Measurements from ENCODE around the gene SLC16A12.

Gene SLC16A12

DNA sequence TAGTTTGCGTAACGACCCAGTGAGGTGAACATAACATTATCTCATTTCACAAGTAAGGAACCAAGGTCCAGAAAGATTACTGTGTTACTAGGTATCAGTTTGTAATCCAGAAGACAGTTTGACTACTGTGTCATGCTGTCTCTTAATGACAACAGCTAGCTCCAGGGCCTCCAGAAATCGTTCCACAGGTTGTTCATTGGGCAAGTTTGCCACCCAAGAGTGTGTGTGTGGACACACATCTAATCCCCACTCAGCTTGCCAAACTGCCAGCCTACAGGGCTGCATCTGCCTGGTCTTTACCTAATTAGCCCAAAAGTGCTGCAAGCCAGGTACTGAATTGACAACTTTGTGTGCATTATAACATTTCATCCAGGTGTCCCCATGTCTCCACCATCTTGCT lies 27.9 kb upstream of the SLC16A12 start:
- TF ChIP-seq, protein P1, sequence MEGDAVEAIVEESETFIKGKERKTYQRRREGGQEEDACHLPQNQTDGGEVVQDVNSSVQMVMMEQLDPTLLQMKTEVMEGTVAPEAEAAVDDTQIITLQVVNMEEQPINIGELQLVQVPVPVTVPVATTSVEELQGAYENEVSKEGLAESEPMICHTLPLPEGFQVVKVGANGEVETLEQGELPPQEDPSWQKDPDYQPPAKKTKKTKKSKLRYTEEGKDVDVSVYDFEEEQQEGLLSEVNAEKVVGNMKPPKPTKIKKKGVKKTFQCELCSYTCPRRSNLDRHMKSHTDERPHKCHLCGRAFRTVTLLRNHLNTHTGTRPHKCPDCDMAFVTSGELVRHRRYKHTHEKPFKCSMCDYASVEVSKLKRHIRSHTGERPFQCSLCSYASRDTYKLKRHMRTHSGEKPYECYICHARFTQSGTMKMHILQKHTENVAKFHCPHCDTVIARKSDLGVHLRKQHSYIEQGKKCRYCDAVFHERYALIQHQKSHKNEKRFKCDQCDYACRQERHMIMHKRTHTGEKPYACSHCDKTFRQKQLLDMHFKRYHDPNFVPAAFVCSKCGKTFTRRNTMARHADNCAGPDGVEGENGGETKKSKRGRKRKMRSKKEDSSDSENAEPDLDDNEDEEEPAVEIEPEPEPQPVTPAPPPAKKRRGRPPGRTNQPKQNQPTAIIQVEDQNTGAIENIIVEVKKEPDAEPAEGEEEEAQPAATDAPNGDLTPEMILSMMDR (IDR thresholded peaks at IDR 0.05; ENCODE audit: low read depth, low read length, missing control alignments) = no peak
- in situ Hi-C loops (cut with HindIII; ENCODE audit: low sequenced_read_pairs) = no loop called here
- no peak for DNase-seq (ENCODE audit: low read depth)
- H3K4me3 ChIP-seq (ENCODE audit: low read depth, low read length) = no peak overlapping the region

- H3K4me3 ChIP-seq (ENCODE audit: low read depth, low read length) = no peak overlapping the region
- in situ Hi-C loops (cut with HindIII; ENCODE audit: low sequenced_read_pairs) = no loop called here
- TF ChIP-seq, protein P1 (IDR thresholded peaks at IDR 0.05; ENCODE audit: low read depth, low read length, missing control alignments) = no peak
- DNase-seq (ENCODE audit: low read depth) = no peak
These were observed 21.2 kb upstream of the SLC16A12 start for GRCh38 chr10:89556600-89556999.

- TF ChIP-seq, protein P1 (IDR thresholded peaks at IDR 0.05; ENCODE audit: low read depth, low read length, missing control alignments) = peak; percentile 24
- H3K4me3 ChIP-seq (ENCODE audit: low read depth, low read length) = no peak overlapping the region
- in situ Hi-C loops (cut with HindIII; ENCODE audit: low sequenced_read_pairs) = no loop called here
- no peak for DNase-seq (ENCODE audit: low read depth)
These were observed 20.5 kb upstream of the SLC16A12 start for GRCh38 chr10:89555688-89556445.

- in situ Hi-C loops (cut with HindIII; ENCODE audit: low sequenced_read_pairs) = loop anchor here (5.0 kb wide), 1 partner anchor 92 kb away; no protein-coding TSS in a partner anchor
- TF ChIP-seq, protein P1 (IDR thresholded peaks at IDR 0.05; ENCODE audit: low read depth, low read length, missing control alignments) = no peak
- no peak overlapping the region for H3K4me3 ChIP-seq (ENCODE audit: low read depth, low read length)
- no peak for DNase-seq (ENCODE audit: low read depth)
These were observed 19.0 kb upstream of the SLC16A12 start for GRCh38 chr10:89554433-89554832.

DNA sequence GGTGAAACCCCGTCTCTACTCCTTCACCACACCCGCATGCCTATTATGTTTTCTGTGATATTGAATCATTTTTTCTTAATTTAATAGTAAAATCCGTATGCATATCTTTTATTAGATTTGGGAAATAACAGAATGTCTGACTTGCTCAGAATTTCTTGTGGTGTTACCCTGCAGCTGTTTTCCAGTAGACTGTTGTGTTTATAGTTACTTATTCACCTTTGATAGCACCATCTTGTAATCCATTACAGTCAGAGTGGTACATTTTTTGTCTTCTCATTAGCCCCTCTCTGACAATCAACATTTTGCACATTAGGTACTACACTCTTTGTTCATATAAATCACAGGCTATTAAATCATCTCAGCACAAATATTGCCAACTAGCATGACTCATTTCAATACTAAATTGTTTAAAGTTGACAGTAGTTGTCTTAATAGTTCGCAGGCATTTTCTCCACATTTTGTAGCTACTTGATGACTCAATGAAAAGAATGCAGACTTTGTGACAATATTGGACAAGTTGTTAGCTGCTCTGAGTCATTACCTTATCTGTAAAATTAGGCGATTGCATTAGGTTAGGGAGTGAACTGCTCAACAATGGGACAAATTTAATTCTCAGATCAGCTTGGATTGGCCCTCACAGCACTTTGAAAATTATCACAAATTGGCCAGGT lies 17.8 kb upstream of the SLC16A12 start:
- no peak overlapping the region for H3K4me3 ChIP-seq (ENCODE audit: low read depth, low read length)
- in situ Hi-C loops (cut with HindIII; ENCODE audit: low sequenced_read_pairs) = loop anchor here (5.0 kb wide), 1 partner anchor 91 kb away; no protein-coding TSS in a partner anchor
- TF ChIP-seq, protein P1 (IDR thresholded peaks at IDR 0.05; ENCODE audit: low read depth, low read length, missing control alignments) = no peak
- peak; percentile 84 for DNase-seq (ENCODE audit: low read depth)

GRCh38 chr10:89552213-89552612 lies 16.8 kb upstream of the SLC16A12 start:
- in situ Hi-C loops (cut with HindIII; ENCODE audit: low sequenced_read_pairs) = loop anchor here (5.0 kb wide), 1 partner anchor 90 kb away; no protein-coding TSS in a partner anchor
- DNase-seq (ENCODE audit: low read depth) = no peak
- no peak overlapping the region for H3K4me3 ChIP-seq (ENCODE audit: low read depth, low read length)
- TF ChIP-seq, protein P1 (IDR thresholded peaks at IDR 0.05; ENCODE audit: low read depth, low read length, missing control alignments) = no peak

Measured in astrocyte of the cerebellum (primary cell).